ENCODE data around the gene TCF7L1. TPM values are rescaled to one million over a fixed set of nuclear protein-coding genes. Genes with fewer than 3 reads are reported as not detected.
"Not testable (repeated sequence)": the region's sequence is repeated elsewhere in the genome, so short reads cannot be mapped to it uniquely, and the experiment has no call there.

The TCF7L1 gene
- total RNA-seq, 1 donor from 2014 or later, result 0.19 TPM

GRCh38 chr2:85341269-85342029, 208.3 kb downstream of the TCF7L1 start:
- intact Hi-C loops (cut with micrococcal nuclease), result no loop called here
- H3K36me3 Mint-ChIP-seq (ENCODE audit: low read depth), result peaks cover 12% of the 10 kb centered on the region
- peaks cover 16% of the 10 kb centered on the region for H3K27me3 Mint-ChIP-seq
- no peak overlapping the region for H3K4me3 Mint-ChIP-seq
- no peak for DNase-seq
- no peaks in the 10 kb centered on the region for H3K9me3 Mint-ChIP-seq
- H3K4me1 Mint-ChIP-seq, result no peaks in the 10 kb centered on the region
- no peak overlapping the region for H3K27ac Mint-ChIP-seq

- Mint-ChIP-seq H3K27me3 (peaks cover 16% of the 10 kb centered on the region), H3K36me3 (ENCODE audit: low read depth) (peaks cover 12% of the 10 kb centered on the region), H3K9me3 (no peaks in the 10 kb centered on the region), H3K27ac (no peak overlapping the region), H3K4me1 (no peaks in the 10 kb centered on the region), H3K4me3 (no peak overlapping the region)
- no peak for DNase-seq
- intact Hi-C loops (cut with micrococcal nuclease), result no loop called here
Observed at GRCh38 chr2:85342156-85342555, 209.0 kb downstream of the TCF7L1 start.

GRCh38 chr2:85343207-85343895, 210.2 kb downstream of the TCF7L1 start:
- H3K36me3 Mint-ChIP-seq (ENCODE audit: low read depth), result peaks cover 18% of the 10 kb centered on the region
- H3K9me3 Mint-ChIP-seq; H3K4me1 Mint-ChIP-seq; intact Hi-C loops (cut with micrococcal nuclease); H3K27me3 Mint-ChIP-seq; H3K4me3 Mint-ChIP-seq; DNase-seq; H3K27ac Mint-ChIP-seq: not testable (repeated sequence)

GRCh38 chr2:85344356-85344954, 211.3 kb downstream of the TCF7L1 start:
- no peak overlapping the region for H3K4me3 Mint-ChIP-seq
- DNase-seq, result no peak
- H3K27me3 Mint-ChIP-seq, result peaks cover 5% of the 10 kb centered on the region
- peaks cover 18% of the 10 kb centered on the region for H3K36me3 Mint-ChIP-seq (ENCODE audit: low read depth)
- intact Hi-C loops (cut with micrococcal nuclease), result no loop called here
- H3K4me1 Mint-ChIP-seq, result no peaks in the 10 kb centered on the region
- no peak overlapping the region for H3K27ac Mint-ChIP-seq
- no peaks in the 10 kb centered on the region for H3K9me3 Mint-ChIP-seq

- no peak for DNase-seq
- Mint-ChIP-seq H3K9me3 (no peaks in the 10 kb centered on the region), H3K36me3 (ENCODE audit: low read depth) (peaks cover 31% of the 10 kb centered on the region), H3K4me3 (no peak overlapping the region), H3K4me1 (peaks cover 4% of the 10 kb centered on the region), H3K27ac (no peak overlapping the region), H3K27me3 (no peaks in the 10 kb centered on the region)
- intact Hi-C loops (cut with micrococcal nuclease), result no loop called here
Observed at GRCh38 chr2:85347599-85347998, 214.4 kb downstream of the TCF7L1 start.

- H3K9me3 Mint-ChIP-seq, result no peaks in the 10 kb centered on the region
- peaks cover 31% of the 10 kb centered on the region for H3K36me3 Mint-ChIP-seq (ENCODE audit: low read depth)
- intact Hi-C loops (cut with micrococcal nuclease), result loop anchor here (1.0 kb wide), 4 partner anchors 26 to 207 kb away; partner anchors contain the start of genes GGCX, MAT2A and SH2D6
- peak overlapping the region; percentile 94 for H3K4me3 Mint-ChIP-seq
- H3K27me3 Mint-ChIP-seq, result no peaks in the 10 kb centered on the region
- peak overlapping the region; percentile 94 for H3K27ac Mint-ChIP-seq
- no peak for DNase-seq
- H3K4me1 Mint-ChIP-seq, result peaks cover 26% of the 10 kb centered on the region
Observed at GRCh38 chr2:85353876-85354285, 220.7 kb downstream of the TCF7L1 start.

- peak within 1 kb of the TSS; percentile 94 for H3K27ac Mint-ChIP-seq
- H3K9me3 Mint-ChIP-seq, result no peaks in the 10 kb centered on the region
- H3K4me3 Mint-ChIP-seq, result peak within 1 kb of the TSS; percentile 94
- peaks cover 26% of the 10 kb centered on the region for H3K4me1 Mint-ChIP-seq
- intact Hi-C loops (cut with micrococcal nuclease), result loop anchor here (1.0 kb wide), 4 partner anchors 26 to 207 kb away; partner anchors contain the start of genes GGCX, MAT2A and SH2D6
- H3K36me3 Mint-ChIP-seq (ENCODE audit: low read depth), result peaks cover 33% of the 10 kb centered on the region
- H3K27me3 Mint-ChIP-seq, result no peaks in the 10 kb centered on the region
- peak; percentile 99 for DNase-seq
Observed at GRCh38 chr2:85354286-85355072, 221.3 kb downstream of the TCF7L1 start, which contains the start of the genes ELMOD3 and RETSAT. Gene ELMOD3 (plus strand): TSS chr2:85354769. CDS start chr2:85357199, 2,430 bp downstream. Gene RETSAT (minus strand): TSS chr2:85354528. CDS start chr2:85354507, 21 bp downstream.

GRCh38 chr2:85355073-85355410, 221.8 kb downstream of the TCF7L1 start:
- DNase-seq, result no peak
- Mint-ChIP-seq H3K9me3 (no peaks in the 10 kb centered on the region), H3K27me3 (no peaks in the 10 kb centered on the region), H3K36me3 (ENCODE audit: low read depth) (peaks cover 32% of the 10 kb centered on the region), H3K4me3 (peak overlapping the region; percentile 94), H3K4me1 (peaks cover 26% of the 10 kb centered on the region), H3K27ac (peak overlapping the region; percentile 94)
- intact Hi-C loops (cut with micrococcal nuclease), result no loop called here

GRCh38 chr2:85355521-85355920, 222.3 kb downstream of the TCF7L1 start:
- intact Hi-C loops (cut with micrococcal nuclease), result no loop called here
- Mint-ChIP-seq H3K27ac (peak overlapping the region; percentile 94), H3K4me1 (peaks cover 26% of the 10 kb centered on the region), H3K9me3 (no peaks in the 10 kb centered on the region), H3K36me3 (ENCODE audit: low read depth) (peaks cover 30% of the 10 kb centered on the region), H3K27me3 (no peaks in the 10 kb centered on the region), H3K4me3 (peak overlapping the region; percentile 94)
- no peak for DNase-seq

GRCh38 chr2:85356186-85356585, 223.0 kb downstream of the TCF7L1 start:
- DNase-seq, result no peak
- Mint-ChIP-seq H3K27ac (no peak overlapping the region), H3K27me3 (no peaks in the 10 kb centered on the region), H3K9me3 (no peaks in the 10 kb centered on the region), H3K4me3 (no peak overlapping the region), H3K4me1 (peaks cover 24% of the 10 kb centered on the region), H3K36me3 (ENCODE audit: low read depth) (peaks cover 26% of the 10 kb centered on the region)
- intact Hi-C loops (cut with micrococcal nuclease), result no loop called here

- Mint-ChIP-seq H3K4me1 (peaks cover 21% of the 10 kb centered on the region), H3K27me3 (no peaks in the 10 kb centered on the region), H3K4me3 (no peak overlapping the region), H3K36me3 (ENCODE audit: low read depth) (peaks cover 33% of the 10 kb centered on the region), H3K9me3 (no peaks in the 10 kb centered on the region), H3K27ac (no peak overlapping the region)
- DNase-seq, result no peak
- intact Hi-C loops (cut with micrococcal nuclease), result no loop called here
Observed at GRCh38 chr2:85357736-85358135, 224.5 kb downstream of the TCF7L1 start.
